Stimulated activated CD4-positive, alpha-beta T cell treated with anti-CD3 and anti-CD28 coated beads, Interleukin-4, amount 100 ng/mL, for 24 hours (primary cell): ENCODE data around the gene MT1F.
A peak's percentile ranks its signal among the peaks of the same experiment; 100 is the strongest.
"Not testable (repeated sequence)": the region's sequence is repeated elsewhere in the genome, so short reads cannot be mapped to it uniquely, and the experiment has no call there.

Source experiments
- DNase-seq: peaks from one replicate; pipeline ENCODE4 v3.0.0-alpha.2; 2020

Gene MT1F

GRCh38 chr16:56673921-56674320, 16.2 kb downstream of the MT1F start:
- DNase-seq = no peak

- DNase-seq = not testable (repeated sequence)
These were observed 16.8 kb downstream of the MT1F start for GRCh38 chr16:56674570-56674969.

DNA sequence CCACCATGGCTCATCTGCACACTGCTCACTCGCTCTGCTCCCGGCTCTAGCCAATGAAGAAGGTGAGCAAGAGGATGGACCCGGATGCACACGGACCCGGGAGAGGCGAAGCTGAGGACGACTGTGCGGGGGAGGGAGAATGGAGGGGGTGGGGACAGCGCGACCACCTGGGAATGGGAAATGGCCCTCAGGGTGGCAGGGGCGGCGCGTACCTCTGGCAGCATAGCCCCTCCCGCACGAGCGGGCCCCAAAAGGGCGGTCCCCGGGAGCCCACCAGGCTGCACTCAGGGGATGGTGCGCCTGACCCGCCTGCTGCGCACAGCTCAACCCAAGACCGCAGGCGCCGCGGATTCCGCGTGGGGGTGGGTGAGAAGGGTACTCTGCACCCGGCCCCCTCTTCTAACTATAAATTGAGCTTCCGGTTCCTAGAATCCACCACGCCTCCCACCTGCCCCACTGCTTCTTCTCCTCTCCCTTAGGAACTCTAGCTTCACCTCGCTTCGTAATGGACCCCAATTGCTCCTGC, 18.0 kb downstream of the MT1F start:
- DNase-seq = peak; percentile 60

DNA sequence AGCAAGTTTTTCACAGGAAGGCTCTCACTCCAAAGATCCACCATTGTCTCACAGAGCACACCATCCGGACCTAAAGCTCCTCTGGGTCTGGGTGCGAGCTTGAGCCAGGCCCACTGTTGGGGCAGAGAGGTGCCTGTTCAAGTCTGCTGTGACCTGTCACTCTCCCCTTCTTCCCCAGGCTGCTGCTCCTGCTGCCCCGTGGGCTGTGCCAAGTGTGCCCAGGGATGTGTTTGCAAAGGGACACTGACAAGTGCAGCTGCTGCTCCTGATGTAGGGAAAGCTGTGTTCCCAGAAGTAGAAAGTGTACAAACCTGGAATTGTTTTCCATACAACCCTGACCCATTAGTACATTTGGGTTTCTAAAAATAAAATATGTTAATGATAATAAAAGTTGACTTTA, 19.7 kb downstream of the MT1F start:
- no peak for DNase-seq

DNA sequence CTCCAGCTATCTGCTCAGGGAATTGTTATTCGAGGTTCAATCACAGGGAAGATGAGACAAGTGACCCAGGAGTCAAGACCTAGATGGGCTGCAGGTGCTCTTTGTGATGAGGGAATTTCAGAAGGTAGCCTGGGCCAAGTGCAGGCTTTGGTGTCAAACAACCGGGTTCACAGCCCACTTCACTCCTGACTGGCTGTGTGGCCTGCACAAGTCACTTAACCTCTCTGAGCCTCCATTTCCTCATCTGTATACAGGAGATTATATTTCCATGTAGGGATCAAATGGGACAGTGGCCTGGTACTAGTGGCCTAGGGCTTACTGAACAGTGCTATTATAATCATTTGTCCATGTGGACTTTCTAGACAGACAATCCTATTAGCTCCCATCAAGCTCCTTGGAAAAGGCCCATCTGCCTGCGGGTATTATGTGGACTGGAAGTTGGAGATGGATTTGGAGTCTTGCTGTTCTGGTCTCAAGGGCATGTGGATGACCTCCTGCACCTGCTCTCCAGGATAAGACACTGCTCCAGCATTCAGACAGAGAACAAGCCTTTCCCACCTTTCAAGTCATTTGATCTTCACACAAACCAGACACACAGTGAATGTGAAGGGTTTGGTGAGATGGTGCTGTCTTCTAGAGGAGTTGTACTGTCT, 21.4 kb downstream of the MT1F start:
- DNase-seq = no peak

- DNase-seq = no peak
These were observed 22.1 kb downstream of the MT1F start for GRCh38 chr16:56679818-56680217.

- DNase-seq = peak; percentile 90
These were observed 24.4 kb downstream of the MT1F start, which contains the start of gene MT1X for GRCh38 chr16:56681939-56682702. Gene MT1X (plus strand): TSS chr16:56682470. CDS start chr16:56682541, 71 bp downstream.

GRCh38 chr16:56682703-56683397, 25.1 kb downstream of the MT1F start:
- DNase-seq = no peak

GRCh38 chr16:56683424-56684172, 25.8 kb downstream of the MT1F start:
- DNase-seq = no peak

GRCh38 chr16:56684256-56684925, 26.6 kb downstream of the MT1F start:
- DNase-seq = no peak

DNA sequence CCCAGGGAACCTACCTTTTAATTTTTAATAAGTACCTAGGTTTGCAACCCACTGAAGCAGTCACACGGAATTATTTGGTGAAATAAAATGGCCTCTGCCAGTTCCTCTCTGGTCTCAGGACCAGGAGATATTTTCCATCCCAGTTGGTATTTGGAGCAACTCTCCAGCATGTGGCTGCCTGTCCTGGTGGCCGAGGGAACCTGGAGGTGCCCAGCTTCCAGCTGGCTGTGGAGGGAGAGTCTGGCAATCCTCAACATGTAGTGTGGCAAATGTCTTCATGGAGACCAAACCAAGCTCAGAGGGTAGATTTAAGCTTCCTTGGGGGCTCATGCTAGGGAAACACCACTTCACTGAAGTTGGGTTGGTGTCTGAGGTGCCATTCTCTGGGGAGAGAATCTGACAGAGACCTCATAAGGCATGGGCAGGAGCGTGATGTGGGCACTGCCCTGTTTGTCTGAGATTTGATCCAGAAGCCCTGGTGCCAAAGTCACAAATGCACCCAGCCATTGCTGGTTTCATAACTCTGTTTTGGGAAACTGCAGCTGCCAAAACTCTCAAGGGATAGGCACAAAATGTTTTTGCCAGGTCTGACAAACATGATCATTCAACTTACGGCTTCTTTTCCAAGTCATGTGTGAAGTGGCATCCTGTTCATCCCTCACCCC, 27.3 kb downstream of the MT1F start:
- no peak for DNase-seq

GRCh38 chr16:56686758-56687157, 29.0 kb downstream of the MT1F start:
- no peak for DNase-seq

GRCh38 chr16:56688762-56689161, 31.0 kb downstream of the MT1F start:
- no peak for DNase-seq

DNA sequence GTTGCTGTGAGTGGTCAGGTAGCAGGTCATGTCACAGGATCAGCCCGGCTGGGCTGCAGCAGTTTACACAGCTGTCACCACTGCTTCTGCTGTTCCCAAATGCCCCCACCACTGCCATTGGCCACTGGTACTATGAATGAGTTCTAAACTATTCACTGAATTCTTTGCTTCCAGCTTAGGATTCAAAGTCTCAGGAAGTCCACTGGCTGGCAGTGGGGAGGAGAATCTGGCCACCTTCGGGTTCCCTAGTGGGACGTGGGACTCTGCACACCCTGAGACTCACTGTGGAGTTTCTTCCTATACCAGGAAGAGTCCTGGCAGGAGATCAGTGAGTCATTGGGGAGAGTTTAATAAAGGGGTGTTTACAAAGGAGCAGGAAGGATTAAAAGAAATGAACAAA, 31.4 kb downstream of the MT1F start:
- no peak for DNase-seq

- no peak for DNase-seq
These were observed 32.8 kb downstream of the MT1F start for GRCh38 chr16:56690420-56691122.

DNA sequence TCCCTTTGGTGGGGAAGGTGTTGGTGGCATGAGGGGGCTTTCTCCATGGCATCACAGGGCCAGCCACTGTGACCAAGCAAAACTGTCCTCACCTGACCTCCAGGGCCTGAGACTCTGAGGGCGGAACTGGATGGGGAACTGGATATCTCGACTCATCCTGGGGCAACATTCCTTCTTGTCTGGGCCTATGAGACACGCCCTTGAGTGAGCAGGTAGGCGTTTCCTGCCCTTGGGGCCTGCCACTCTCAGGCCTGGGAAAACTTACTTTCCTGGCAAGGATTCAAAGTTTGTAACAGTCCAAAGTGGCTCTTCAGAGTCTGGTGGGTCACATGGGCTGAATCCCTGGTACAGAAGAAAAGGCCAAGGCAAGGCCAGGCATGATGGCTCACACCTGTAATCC, 34.1 kb downstream of the MT1F start:
- DNase-seq = no peak

GRCh38 chr16:56695246-56695645, 37.5 kb downstream of the MT1F start:
- no peak for DNase-seq

GRCh38 chr16:56697456-56698155, 39.8 kb downstream of the MT1F start:
- DNase-seq = no peak

DNA sequence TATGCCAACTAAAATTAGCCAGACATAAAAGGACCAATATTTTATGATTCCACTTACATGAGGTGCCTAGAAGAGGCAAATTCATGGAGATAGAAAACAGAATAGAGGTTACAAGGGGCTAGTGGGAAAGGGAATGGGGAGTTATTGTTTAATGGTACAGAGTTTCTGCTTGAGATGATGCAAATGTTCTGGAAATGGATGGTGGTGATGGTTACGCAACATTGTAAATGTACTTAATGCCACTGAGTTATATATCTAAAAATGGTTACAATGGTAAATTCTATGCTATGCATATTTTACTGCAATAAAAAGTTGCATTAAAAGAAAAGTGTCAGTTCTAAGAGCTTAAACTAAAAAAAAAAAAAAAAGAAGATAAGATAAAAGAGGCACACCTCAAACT, 42.4 kb downstream of the MT1F start:
- no peak for DNase-seq

- no peak for DNase-seq
These were observed 42.9 kb downstream of the MT1F start for GRCh38 chr16:56700631-56701030.
